LNCaP clone FGC (cell line): ENCODE measurements around the gene MAJIN.

ENCODE experiments used
- DNase-seq: peaks from one replicate; pipeline ENCODE4 v3.0.0-alpha.2; 2011; ENCODE audit warnings: low read depth
- H3K4me3 ChIP-seq: 2 replicates; pipeline ENCODE4 v1.5.1; 2011; ENCODE audit warnings: mild to moderate bottlenecking, low read depth, low read length, control low read depth
- CTCF ChIP-seq: IDR thresholded peaks from 2 replicates; pipeline ENCODE4 v1.5.1; 2012; ENCODE audit warnings: mild to moderate bottlenecking; ENCODE audit not compliant: control insufficient read depth, insufficient read depth; ENCODE audit errors: extremely low read depth

MAJIN gene

GRCh38 chr11:64914123-64914522, 57.8 kb downstream of the MAJIN start:
- TF ChIP-seq CTCF = no peak
- no peak for DNase-seq
- no peak overlapping the region for H3K4me3 ChIP-seq

- DNase-seq = no peak
- H3K4me3 ChIP-seq = no peak overlapping the region
- TF ChIP-seq CTCF = no peak
These were observed 58.7 kb downstream of the MAJIN start for GRCh38 chr11:64913171-64913727.

GRCh38 chr11:64911689-64912088, 60.2 kb downstream of the MAJIN start:
- DNase-seq = no peak
- no peak overlapping the region for H3K4me3 ChIP-seq
- TF ChIP-seq CTCF = no peak

GRCh38 chr11:64911142-64911541, 60.8 kb downstream of the MAJIN start:
- TF ChIP-seq CTCF = no peak
- DNase-seq = no peak
- H3K4me3 ChIP-seq = no peak overlapping the region

- no peak overlapping the region for H3K4me3 ChIP-seq
- no peak for TF ChIP-seq CTCF
- DNase-seq = no peak
These were observed 61.3 kb downstream of the MAJIN start for GRCh38 chr11:64910451-64911093.

- H3K4me3 ChIP-seq = no peak overlapping the region
- no peak for DNase-seq
- TF ChIP-seq CTCF = no peak
These were observed 62.1 kb downstream of the MAJIN start for GRCh38 chr11:64909653-64910343.
